Gastroesophageal sphincter (tissue), 4 donors: ENCODE results near the gene RAP1GAP. TPM values are rescaled to one million over a fixed set of nuclear protein-coding genes. Genes with fewer than 3 reads are reported as not detected.

Source experiments
- ATAC-seq: fragments of 150-250 bp; one replicate; pipeline ENCODE4 v1.9.1; 2016; ENCODE audit warnings: mild to moderate bottlenecking, moderate library complexity
- H3K27ac ChIP-seq, 4 donors: fragments of 200-600 bp; sonication (generic) in 3 of 4; 1 replicate in 3 of 4; 2 replicates in 1 of 4; pipeline ENCODE4 v1.5.1; 2016 to 2019
- H3K27me3 ChIP-seq: fragments of 200-600 bp; sonication (generic); one replicate; pipeline ENCODE4 v1.5.1; 2019
- H3K36me3 ChIP-seq, 2 donors: fragments of 200-600 bp; sonication (generic); one replicate each; pipeline ENCODE4 v1.5.1; 2019; ENCODE audit warnings: control low read depth in 1 of 2
- H3K4me1 ChIP-seq, 3 donors: fragments of 200-600 bp; sonication (generic); 1 replicate in 2 of 3; 2 replicates in 1 of 3; pipeline ENCODE4 v1.5.1; 2016 to 2019; ENCODE audit warnings: control low read depth in 2 of 3
- H3K4me3 ChIP-seq, 2 donors: fragments of 200-600 bp; sonication (generic); one replicate each; pipeline ENCODE4 v1.5.1; 2019; ENCODE audit warnings: mild to moderate bottlenecking in 1 of 2, moderate library complexity in 1 of 2
- H3K9me3 ChIP-seq, 3 donors: fragments of 200-600 bp; sonication (generic); one replicate each; pipeline ENCODE4 v1.5.1; 2017 to 2019; ENCODE audit warnings: control low read depth in 2 of 3
- EP300 ChIP-seq: sonication (generic); formaldehyde crosslinking; IDR thresholded peaks from one replicate; pipeline ENCODE4 v1.6.1; 2017; ENCODE audit warnings: antibody characterized with exemption, mild to moderate bottlenecking
- POLR2A ChIP-seq, 2 donors: fragments of 450-650 bp; IDR thresholded peaks; one replicate each; pipeline ENCODE4 v1.6.1; 2017; ENCODE audit warnings: antibody characterized with exemption in 2 of 2, mild to moderate bottlenecking in 2 of 2, moderate library complexity in 1 of 2
- POLR2AphosphoS5 ChIP-seq: sonication (generic); formaldehyde crosslinking; IDR thresholded peaks from one replicate; pipeline ENCODE4 v1.6.1; 2017; ENCODE audit warnings: antibody characterized with exemption
- WGBS, 2 donors: methylation state at CpG; one replicate each; pipeline ENCODE4 v1.1.5; 2018; ENCODE audit warnings: low coverage in 1 of 2; 5-methylcytosine and 5-hydroxymethylcytosine counted together
- total RNA-seq, 4 donors: library from RNA; depleted of rRNA; stranded (reverse); fragments of >200 nt; gene quantifications; one replicate each; pipeline ENCODE4 v1.1.0, GENCODE V29; 2016
- TF ChIP-seq, protein P1 (sequence below), 4 experiments: fragments of 200-600 bp in 2 of 4; fragments of 450-650 bp in 2 of 4; sonication (generic) in 1 of 4; IDR thresholded peaks; one replicate each; pipeline ENCODE4 v1.5.1; 2017 to 2019; ENCODE audit warnings: antibody characterized with exemption in 4 of 4, mild to moderate bottlenecking in 2 of 4, moderate library complexity in 2 of 4

RAP1GAP gene
- total RNA-seq, 4 donors from 2014 or later, result 0.12 to 2.3 TPM; not detected in 2

- TF ChIP-seq POLR2AphosphoS5 (no peak), POLR2A (IDR thresholded peaks at IDR 0.05) (no peak), EP300 (no peak)
- TF ChIP-seq, protein P1, sequence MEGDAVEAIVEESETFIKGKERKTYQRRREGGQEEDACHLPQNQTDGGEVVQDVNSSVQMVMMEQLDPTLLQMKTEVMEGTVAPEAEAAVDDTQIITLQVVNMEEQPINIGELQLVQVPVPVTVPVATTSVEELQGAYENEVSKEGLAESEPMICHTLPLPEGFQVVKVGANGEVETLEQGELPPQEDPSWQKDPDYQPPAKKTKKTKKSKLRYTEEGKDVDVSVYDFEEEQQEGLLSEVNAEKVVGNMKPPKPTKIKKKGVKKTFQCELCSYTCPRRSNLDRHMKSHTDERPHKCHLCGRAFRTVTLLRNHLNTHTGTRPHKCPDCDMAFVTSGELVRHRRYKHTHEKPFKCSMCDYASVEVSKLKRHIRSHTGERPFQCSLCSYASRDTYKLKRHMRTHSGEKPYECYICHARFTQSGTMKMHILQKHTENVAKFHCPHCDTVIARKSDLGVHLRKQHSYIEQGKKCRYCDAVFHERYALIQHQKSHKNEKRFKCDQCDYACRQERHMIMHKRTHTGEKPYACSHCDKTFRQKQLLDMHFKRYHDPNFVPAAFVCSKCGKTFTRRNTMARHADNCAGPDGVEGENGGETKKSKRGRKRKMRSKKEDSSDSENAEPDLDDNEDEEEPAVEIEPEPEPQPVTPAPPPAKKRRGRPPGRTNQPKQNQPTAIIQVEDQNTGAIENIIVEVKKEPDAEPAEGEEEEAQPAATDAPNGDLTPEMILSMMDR (IDR thresholded peaks at IDR 0.05), result no peak
- peaks cover 0 to 4% (median 0%) of the 10 kb centered on the region in 3 donors for H3K4me1 ChIP-seq
- H3K27ac ChIP-seq, result no peak overlapping the region
- peaks cover 79% of the 10 kb centered on the region for H3K27me3 ChIP-seq
- no peak overlapping the region for H3K4me3 ChIP-seq
- H3K36me3 ChIP-seq, result no peaks in the 10 kb centered on the region
- H3K9me3 ChIP-seq, result no peaks in the 10 kb centered on the region
- no peak for ATAC-seq
- 96% methylated on average over 4 of the region's 10 CpGs; no CpG with 5 or more reads in 1 of the 2 donors for WGBS, 2 donors
Observed at GRCh38 chr1:21644348-21644747, 24.8 kb downstream of the RAP1GAP start.

DNA sequence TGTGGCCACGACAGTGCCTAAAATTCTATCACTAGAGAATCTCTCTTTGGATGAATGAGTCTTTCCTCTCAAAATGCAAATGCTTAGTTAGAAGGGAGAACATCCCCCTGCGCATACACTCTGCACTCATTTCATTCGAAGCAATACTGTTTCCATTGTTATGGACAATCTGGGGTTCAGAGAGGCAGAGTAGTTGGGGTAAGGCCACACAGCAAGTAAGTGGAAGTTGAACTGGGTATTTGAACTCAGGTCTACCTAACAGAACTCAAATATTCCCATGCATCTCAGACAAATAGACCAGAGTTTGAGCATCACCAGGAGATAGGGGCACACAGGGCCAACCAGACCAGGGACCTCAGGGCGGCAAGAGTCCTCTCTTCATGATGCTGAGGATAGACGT, 25.5 kb downstream of the RAP1GAP start:
- H3K9me3 ChIP-seq, result no peaks in the 10 kb centered on the region
- peaks cover 72% of the 10 kb centered on the region for H3K27me3 ChIP-seq
- ATAC-seq, result no peak
- no peak overlapping the region for H3K4me3 ChIP-seq
- H3K27ac ChIP-seq, result no peak overlapping the region
- peaks cover 0 to 10% (median 0%) of the 10 kb centered on the region in 3 donors for H3K4me1 ChIP-seq
- H3K36me3 ChIP-seq, result no peaks in the 10 kb centered on the region
- TF ChIP-seq POLR2A (IDR thresholded peaks at IDR 0.05) (no peak), EP300 (no peak), POLR2AphosphoS5 (no peak)
- TF ChIP-seq, protein P1 (IDR thresholded peaks at IDR 0.05), result no peak
- WGBS, 2 donors, result 79 to 96% methylated on average over 3 to 4 of the region's 5 CpGs

GRCh38 chr1:21641967-21642739, 27.0 kb downstream of the RAP1GAP start:
- H3K9me3 ChIP-seq, result no peaks in the 10 kb centered on the region
- TF ChIP-seq EP300 (no peak), POLR2AphosphoS5 (no peak), POLR2A (IDR thresholded peaks at IDR 0.05) (no peak)
- TF ChIP-seq, protein P1 (IDR thresholded peaks at IDR 0.05), result no peak
- H3K4me1 ChIP-seq, result peaks cover 0 to 10% (median 0%) of the 10 kb centered on the region in 3 donors
- H3K4me3 ChIP-seq, result no peak overlapping the region
- no peak for ATAC-seq
- H3K36me3 ChIP-seq, result no peaks in the 10 kb centered on the region
- 95 to 97% methylated on average over 7 to 8 of the region's 19 CpGs for WGBS, 2 donors
- no peak overlapping the region for H3K27ac ChIP-seq
- H3K27me3 ChIP-seq, result peaks cover 57% of the 10 kb centered on the region

DNA sequence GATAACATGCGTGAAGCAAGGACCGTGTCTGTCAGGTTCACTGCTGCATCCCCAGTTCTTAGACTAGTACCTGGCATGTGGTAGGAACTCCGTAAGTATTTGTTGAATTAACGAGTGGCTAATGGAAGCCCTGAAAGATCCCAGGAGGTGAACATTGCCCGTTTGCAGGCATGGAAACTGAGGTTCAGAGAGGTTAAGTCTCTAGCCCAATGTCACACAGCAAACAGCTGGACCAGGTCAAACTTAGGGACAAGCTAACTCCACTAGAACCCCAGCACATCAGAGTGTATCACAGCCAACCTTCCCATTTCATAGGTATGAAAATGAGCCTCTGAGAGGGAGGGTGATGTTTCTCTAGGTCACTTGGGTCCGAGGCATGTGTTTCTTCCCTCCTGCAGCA, 27.6 kb downstream of the RAP1GAP start:
- ATAC-seq, result no peak
- Histone ChIP-seq H3K4me3 (no peak overlapping the region), H3K36me3 (no peaks in the 10 kb centered on the region), H3K27me3 (peaks cover 51% of the 10 kb centered on the region), H3K9me3 (no peaks in the 10 kb centered on the region), H3K4me1 (peaks cover 0 to 10% (median 0%) of the 10 kb centered on the region in 3 donors), H3K27ac (no peak overlapping the region)
- no peak for TF ChIP-seq POLR2A (IDR thresholded peaks at IDR 0.05)
- no peak for TF ChIP-seq POLR2AphosphoS5
- no peak for TF ChIP-seq EP300
- TF ChIP-seq, protein P1 (IDR thresholded peaks at IDR 0.05), result no peak
- 83% methylated on average over 5 of the region's 6 CpGs; no CpG with 5 or more reads in 1 of the 2 donors for WGBS, 2 donors

DNA sequence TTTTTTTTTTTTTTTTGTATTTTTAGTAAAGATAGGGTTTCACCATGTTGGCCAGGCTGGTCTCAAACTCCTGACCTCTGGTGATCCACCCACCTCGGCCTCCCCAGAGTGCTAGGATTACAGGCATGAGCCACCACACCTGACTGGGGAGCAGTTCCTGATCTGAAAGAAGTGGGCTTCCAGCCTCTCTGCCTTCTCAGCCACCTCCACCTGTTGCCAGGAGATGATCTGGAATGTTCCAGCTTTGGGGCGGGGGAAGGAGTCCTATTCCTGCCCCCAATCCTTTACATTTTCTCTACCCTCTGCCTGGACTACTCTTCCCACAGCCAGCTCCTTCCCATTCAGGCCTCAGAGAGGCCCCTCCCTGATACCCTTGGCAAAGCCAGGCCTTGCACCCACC, 28.1 kb downstream of the RAP1GAP start:
- 92 to 100% methylated on average over 1 to 2 of the region's 2 CpGs for WGBS, 2 donors
- H3K9me3 ChIP-seq, result no peaks in the 10 kb centered on the region
- no peak overlapping the region for H3K4me3 ChIP-seq
- no peak overlapping the region for H3K27ac ChIP-seq
- ATAC-seq, result no peak
- H3K36me3 ChIP-seq, result no peaks in the 10 kb centered on the region
- H3K4me1 ChIP-seq, result peaks cover 0 to 10% (median 0%) of the 10 kb centered on the region in 3 donors
- H3K27me3 ChIP-seq, result peaks cover 46% of the 10 kb centered on the region
- TF ChIP-seq, protein P1 (IDR thresholded peaks at IDR 0.05), result no peak
- TF ChIP-seq EP300 (no peak), POLR2AphosphoS5 (no peak), POLR2A (IDR thresholded peaks at IDR 0.05) (no peak)
